ENCODE data around the gene SDR42E2. TPM values are rescaled to one million over a fixed set of nuclear protein-coding genes. Genes with fewer than 3 reads are reported as not detected.

SDR42E2 gene
- total RNA-seq, 1 donor from 2014 or later: not detected

GRCh38 chr16:22207715-22208360, 45.5 kb downstream of the SDR42E2 start:
- DNase-seq (ENCODE audit: low read depth): no peak
- Histone ChIP-seq H3K4me3 (ENCODE audit: low read depth, low read length) (no peak overlapping the region), H3K27me3 (ENCODE audit: control insufficient read depth, insufficient read depth, low read length) (no peaks in the 10 kb centered on the region), H3K36me3 (ENCODE audit: control insufficient read depth, insufficient read depth, low read length) (no peaks in the 10 kb centered on the region)
- no peak for TF ChIP-seq CTCF (IDR thresholded peaks at IDR 0.05; ENCODE audit: insufficient read depth, low read length, poor library complexity, severe bottlenecking)

GRCh38 chr16:22210285-22210684, 48.0 kb downstream of the SDR42E2 start:
- Histone ChIP-seq H3K36me3 (ENCODE audit: control insufficient read depth, insufficient read depth, low read length) (no peaks in the 10 kb centered on the region), H3K4me3 (ENCODE audit: low read depth, low read length) (no peak overlapping the region), H3K27me3 (ENCODE audit: control insufficient read depth, insufficient read depth, low read length) (no peaks in the 10 kb centered on the region)
- no peak for TF ChIP-seq CTCF (IDR thresholded peaks at IDR 0.05; ENCODE audit: insufficient read depth, low read length, poor library complexity, severe bottlenecking)
- DNase-seq (ENCODE audit: low read depth): no peak

GRCh38 chr16:22210854-22211253, 48.5 kb downstream of the SDR42E2 start:
- H3K36me3 ChIP-seq (ENCODE audit: control insufficient read depth, insufficient read depth, low read length): no peaks in the 10 kb centered on the region
- H3K4me3 ChIP-seq (ENCODE audit: low read depth, low read length): no peak overlapping the region
- no peak for TF ChIP-seq CTCF (IDR thresholded peaks at IDR 0.05; ENCODE audit: insufficient read depth, low read length, poor library complexity, severe bottlenecking)
- no peaks in the 10 kb centered on the region for H3K27me3 ChIP-seq (ENCODE audit: control insufficient read depth, insufficient read depth, low read length)
- no peak for DNase-seq (ENCODE audit: low read depth)

GRCh38 chr16:22213236-22213635, 50.9 kb downstream of the SDR42E2 start:
- no peak overlapping the region for H3K4me3 ChIP-seq (ENCODE audit: low read depth, low read length)
- no peak for TF ChIP-seq CTCF (IDR thresholded peaks at IDR 0.05; ENCODE audit: insufficient read depth, low read length, poor library complexity, severe bottlenecking)
- DNase-seq (ENCODE audit: low read depth): no peak
- no peaks in the 10 kb centered on the region for H3K27me3 ChIP-seq (ENCODE audit: control insufficient read depth, insufficient read depth, low read length)
- no peaks in the 10 kb centered on the region for H3K36me3 ChIP-seq (ENCODE audit: control insufficient read depth, insufficient read depth, low read length)

- no peak for TF ChIP-seq CTCF (IDR thresholded peaks at IDR 0.05; ENCODE audit: insufficient read depth, low read length, poor library complexity, severe bottlenecking)
- Histone ChIP-seq H3K27me3 (ENCODE audit: control insufficient read depth, insufficient read depth, low read length) (no peaks in the 10 kb centered on the region), H3K36me3 (ENCODE audit: control insufficient read depth, insufficient read depth, low read length) (no peaks in the 10 kb centered on the region), H3K4me3 (ENCODE audit: low read depth, low read length) (no peak overlapping the region)
- no peak for DNase-seq (ENCODE audit: low read depth)
Measured at GRCh38 chr16:22213801-22214200, 51.5 kb downstream of the SDR42E2 start.

GRCh38 chr16:22214402-22214801, 52.1 kb downstream of the SDR42E2 start:
- no peak for DNase-seq (ENCODE audit: low read depth)
- no peak for TF ChIP-seq CTCF (IDR thresholded peaks at IDR 0.05; ENCODE audit: insufficient read depth, low read length, poor library complexity, severe bottlenecking)
- no peak overlapping the region for H3K4me3 ChIP-seq (ENCODE audit: low read depth, low read length)
- no peaks in the 10 kb centered on the region for H3K36me3 ChIP-seq (ENCODE audit: control insufficient read depth, insufficient read depth, low read length)
- no peaks in the 10 kb centered on the region for H3K27me3 ChIP-seq (ENCODE audit: control insufficient read depth, insufficient read depth, low read length)

Data from kidney epithelial cell (primary cell).